Pancreas (tissue), 10 donors: ENCODE measurements around the gene CCDC74B. TPM values are rescaled to one million over a fixed set of nuclear protein-coding genes. Genes with fewer than 3 reads are reported as not detected.
"Not testable (repeated sequence)": the region's sequence is repeated elsewhere in the genome, so short reads cannot be mapped to it uniquely, and the experiment has no call there.

Source experiments
- ATAC-seq, 4 donors: fragments of 200-7000 bp; cut with Tn5 transposase; one replicate each; pipeline versions ENCODE4 v1.8.0 to v1.9.1; 2020; ENCODE audit warnings: mild to moderate bottlenecking in 4 of 4, moderate library complexity in 4 of 4
- DNase-seq, 6 donors: peaks; one replicate each; pipeline ENCODE4 v3.0.0-alpha.2; 2020
- FAIRE-seq: peaks from 2 replicates; lab custom pipeline; 2012; peaks lifted over from hg19 to GRCh38; lab: Jason Lieb, UNC
- H3K27ac ChIP-seq, 4 donors: fragments of 200-600 bp; sonication (generic); 1 replicate in 3 of 4; 2 replicates in 1 of 4; pipeline versions ENCODE4 v1.5.0 to v1.8.0; 2020
- H3K27me3 ChIP-seq, 4 donors: fragments of 200-600 bp; one replicate each; pipeline ENCODE4 v1.8.0; 2021
- H3K36me3 ChIP-seq, 3 donors: fragments of 200-600 bp; sonication (generic) in 1 of 3; one replicate each; pipeline versions ENCODE4 v1.5.0 to v1.8.0; 2020 to 2021
- H3K4me1 ChIP-seq, 3 donors: fragments of 200-600 bp; one replicate each; pipeline ENCODE4 v1.8.0; 2021
- H3K4me3 ChIP-seq, 4 donors: fragments of 200-600 bp; sonication (generic) in 2 of 4; one replicate each; pipeline versions ENCODE4 v1.5.0 to v1.8.0; 2020 to 2021
- H3K9me3 ChIP-seq, 4 donors: fragments of 200-600 bp; one replicate each; pipeline ENCODE4 v1.8.0; 2021
- WGBS, 2 donors: extraction: QIAGEN DNeasy Blood & Tissue Kit; methylation state at CpG; one replicate each; pipeline ENCODE4 v1.1.7; 2013; 5-methylcytosine and 5-hydroxymethylcytosine counted together
- intact Hi-C, 3 donors: fragments of 100-400 bp; cut with DNase I; formaldehyde crosslinking; loops; one replicate each; pipeline versions ENCODE4 v1.11.1 to v1.14.2; 2022
- polyA plus RNA-seq, 2 donors: library from polyadenylated mRNA; stranded (reverse); fragments of 200-250 nt; gene quantifications; one replicate each; pipeline ENCODE4 v1.2.3, GENCODE V29; 2013
- total RNA-seq, 6 donors: library from RNA; stranded (reverse); fragmentation: NEBNext Ultra II Directional in 4 of 6; extraction: Animal tissue kit (Norgen Biotek cat#: 25700) in 4 of 6; gene quantifications; one replicate each; pipeline versions ENCODE4 v1.2.1 to v1.2.4, GENCODE V29; 2021 to 2023
- TF ChIP-seq, protein P1 (sequence below), 4 donors: fragments of 200-600 bp; sonication (generic) in 3 of 4; IDR thresholded peaks; one replicate each; pipeline versions ENCODE4 v1.5.0 to v1.8.0; 2021; ENCODE audit warnings: antibody characterized with exemption in 4 of 4
- donor health status: healthy with polysubstance abuse.
- donor health status: DM: no; HTN: no; CAD: no; lungs with moderate emphysema.
- donor health status: DM: no; HTN: no; CAD: no.
- donor health status: control.
- donor health status: control.
- donor health status: Bipolar disorder and iron deficiency.
- donor health status: DM: yes; HTN: yes; CAD: no.
- donor health status: DM: no; HTN: no; CAD: no.
- donor health status: DM: no; HTN: no; CAD: no.
- donor health status: DM: yes; HTN: yes; CAD: no.

The CCDC74B gene
- total and polyA plus RNA-seq, 8 donors = 0.34 to 6.3 (median 0.50) TPM

- TF ChIP-seq, protein P1, sequence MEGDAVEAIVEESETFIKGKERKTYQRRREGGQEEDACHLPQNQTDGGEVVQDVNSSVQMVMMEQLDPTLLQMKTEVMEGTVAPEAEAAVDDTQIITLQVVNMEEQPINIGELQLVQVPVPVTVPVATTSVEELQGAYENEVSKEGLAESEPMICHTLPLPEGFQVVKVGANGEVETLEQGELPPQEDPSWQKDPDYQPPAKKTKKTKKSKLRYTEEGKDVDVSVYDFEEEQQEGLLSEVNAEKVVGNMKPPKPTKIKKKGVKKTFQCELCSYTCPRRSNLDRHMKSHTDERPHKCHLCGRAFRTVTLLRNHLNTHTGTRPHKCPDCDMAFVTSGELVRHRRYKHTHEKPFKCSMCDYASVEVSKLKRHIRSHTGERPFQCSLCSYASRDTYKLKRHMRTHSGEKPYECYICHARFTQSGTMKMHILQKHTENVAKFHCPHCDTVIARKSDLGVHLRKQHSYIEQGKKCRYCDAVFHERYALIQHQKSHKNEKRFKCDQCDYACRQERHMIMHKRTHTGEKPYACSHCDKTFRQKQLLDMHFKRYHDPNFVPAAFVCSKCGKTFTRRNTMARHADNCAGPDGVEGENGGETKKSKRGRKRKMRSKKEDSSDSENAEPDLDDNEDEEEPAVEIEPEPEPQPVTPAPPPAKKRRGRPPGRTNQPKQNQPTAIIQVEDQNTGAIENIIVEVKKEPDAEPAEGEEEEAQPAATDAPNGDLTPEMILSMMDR (IDR thresholded peaks at IDR 0.05) = peak; percentile 66 to 91 (median 76)
- H3K4me3 ChIP-seq = peak within 1 kb of the TSS; percentile 70 to 98 (median 86)
- peak within 1 kb of the TSS; percentile 79 to 92 (median 89) for H3K27ac ChIP-seq
- H3K9me3 ChIP-seq, H3K36me3 ChIP-seq, H3K4me1 ChIP-seq, H3K27me3 ChIP-seq, intact Hi-C loops, FAIRE-seq: not testable (repeated sequence)
- DNase-seq (peak; percentile 85 to 97 (median 90)), ATAC-seq (peak; percentile 89 to 94 (median 90))
- 0 to 1% methylated on average over 61 to 83 of the region's 86 CpGs for WGBS, 2 donors
These were observed 37.2 kb upstream of the CCDC74B start, which contains the start of gene MZT2B for GRCh38 chr2:130181880-130182682. TSS of gene MZT2B (plus strand) at chr2:130182262. CDS start at chr2:130182283, 21 bp downstream.

DNA sequence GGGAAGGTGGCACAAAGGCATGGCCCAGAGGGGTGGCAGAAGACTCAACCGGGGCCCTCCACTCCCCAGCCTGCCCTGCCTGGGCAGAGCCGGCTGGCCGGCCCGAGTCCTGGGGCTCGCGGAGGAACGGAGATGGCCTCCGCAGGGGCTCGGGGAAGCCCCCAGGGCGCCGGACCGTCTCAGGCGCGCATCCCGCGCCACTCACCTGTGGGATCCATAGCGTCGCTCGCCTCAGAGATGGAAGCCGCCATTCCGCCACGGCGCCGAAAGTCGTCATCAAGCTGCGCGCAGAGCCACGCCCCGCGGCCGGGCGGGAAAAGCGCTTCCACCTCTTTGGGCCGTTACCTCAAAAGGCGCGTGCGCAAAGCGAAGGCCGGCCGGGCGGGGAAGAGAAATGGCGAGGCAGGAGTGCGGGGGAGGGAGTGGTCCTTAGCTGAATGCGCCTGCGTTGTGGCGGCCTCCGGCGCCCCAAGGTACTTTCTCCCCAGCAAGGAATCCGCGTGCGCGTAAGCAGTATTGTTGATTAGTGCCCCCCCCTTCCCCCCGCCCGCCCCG, 36.5 kb upstream of the CCDC74B start, which contains the start of gene SMPD4:
Gene SMPD4 (minus strand): TSS at position 278 of the 555 bp plus-strand sequence. CDS start 5,010 bp downstream, outside the sequence.
- WGBS, 2 donors = 0% methylated on average over 52 to 55 of the region's 55 CpGs
- DNase-seq = peak; percentile 97 to 99 (median 98)
- ATAC-seq = peak; percentile 90 to 95 (median 92)
- Histone ChIP-seq H3K36me3 (no peaks in the 10 kb centered on the region), H3K27me3 (no peaks in the 10 kb centered on the region), H3K4me3 (peak within 1 kb of the TSS; percentile 70 to 98 (median 86)), H3K9me3 (no peaks in the 10 kb centered on the region), H3K27ac (peak within 1 kb of the TSS; percentile 79 to 92 (median 89)), H3K4me1 (peaks cover 6% of the 10 kb centered on the region in 3 donors)
- intact Hi-C loops = no loop called here
- no peak for FAIRE-seq
- TF ChIP-seq, protein P1 (IDR thresholded peaks at IDR 0.05) = no peak

DNA sequence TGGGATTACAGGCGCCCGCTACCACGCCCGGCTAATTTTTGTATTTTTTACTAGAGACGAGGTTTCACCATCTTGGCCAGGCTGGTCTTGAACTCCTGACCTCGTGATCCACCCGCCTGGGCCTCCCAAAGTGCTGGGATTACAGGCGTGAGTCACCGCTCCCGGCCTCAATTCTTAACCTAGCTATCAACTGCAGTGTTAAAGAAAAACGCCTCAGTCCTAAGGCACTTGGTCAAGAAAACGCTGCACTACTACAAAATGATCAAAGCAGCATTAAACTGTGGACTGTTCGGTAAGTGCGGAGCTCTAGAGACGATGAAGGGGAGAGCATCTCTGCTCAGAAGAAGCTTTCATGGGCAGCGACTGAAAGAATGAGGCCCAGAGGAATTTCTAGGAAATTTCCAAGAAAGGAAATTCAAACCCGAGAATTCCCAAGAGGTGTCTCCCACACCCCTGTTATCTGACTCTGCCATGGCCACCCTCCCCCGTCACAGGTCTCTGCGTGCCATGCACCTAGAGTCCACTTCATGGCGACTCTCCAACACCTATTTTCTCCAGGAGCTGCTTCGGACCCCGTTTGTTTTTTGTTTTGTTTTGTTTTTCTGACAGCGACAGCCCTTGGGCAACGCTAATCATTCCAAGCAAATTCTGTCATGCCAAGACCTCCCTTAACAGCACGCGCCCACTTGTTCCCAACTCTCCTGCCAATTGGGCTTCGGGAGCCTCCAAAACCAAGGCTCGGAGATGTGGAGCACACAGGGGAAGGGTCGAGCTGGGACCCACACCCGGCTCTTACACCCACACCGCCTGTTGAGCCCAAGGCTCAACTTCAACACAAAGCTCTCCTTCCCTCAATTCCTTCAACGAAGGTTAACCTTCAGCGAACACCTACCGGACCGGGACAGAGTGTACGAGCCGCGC, 35.8 kb upstream of the CCDC74B start:
- H3K27me3 ChIP-seq, H3K9me3 ChIP-seq, H3K4me1 ChIP-seq, FAIRE-seq, H3K36me3 ChIP-seq, intact Hi-C loops, DNase-seq, ATAC-seq: not testable (repeated sequence)
- Histone ChIP-seq H3K4me3 (peak overlapping the region; percentile 70 to 98 (median 86)), H3K27ac (peak overlapping the region; percentile 79 to 92 (median 89))
- 18 to 21% methylated on average over 38 of the region's 38 CpGs for WGBS, 2 donors

DNA sequence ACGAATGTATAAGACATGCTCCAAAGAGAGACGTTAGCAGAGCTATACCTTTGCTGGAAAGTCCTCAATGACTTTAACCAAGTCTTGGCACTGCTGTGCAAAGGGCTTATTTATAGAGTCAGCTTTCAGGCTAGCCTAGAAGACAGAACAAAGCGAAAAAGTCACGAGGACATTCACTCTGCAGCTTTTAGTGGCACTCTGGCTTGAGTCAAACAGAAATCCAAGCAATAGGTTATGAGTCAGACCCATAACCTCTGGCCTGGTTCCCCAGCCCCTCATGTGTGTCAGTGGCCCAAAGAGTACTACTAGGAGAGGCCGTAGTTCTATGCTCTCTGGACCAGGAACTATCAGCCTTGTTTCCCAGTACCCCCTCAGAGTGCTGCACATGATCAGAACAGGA, 30.0 kb upstream of the CCDC74B start:
- WGBS, 2 donors = 85 to 90% methylated on average over 5 of the region's 5 CpGs
- FAIRE-seq, H3K27me3 ChIP-seq, H3K4me1 ChIP-seq, ATAC-seq, DNase-seq, intact Hi-C loops, H3K4me3 ChIP-seq, H3K9me3 ChIP-seq, H3K27ac ChIP-seq: not testable (repeated sequence)
- peaks cover 0 to 15% (median 0%) of the 10 kb centered on the region in 3 donors for H3K36me3 ChIP-seq

- no peak overlapping the region for H3K27ac ChIP-seq
- no peak overlapping the region for H3K4me3 ChIP-seq
- 88 to 90% methylated on average over 7 of the region's 7 CpGs for WGBS, 2 donors
- FAIRE-seq (no peak), ATAC-seq (no peak), DNase-seq (no peak)
- no peaks in the 10 kb centered on the region for H3K4me1 ChIP-seq
- no peaks in the 10 kb centered on the region for H3K27me3 ChIP-seq
- peaks cover 0 to 32% (median 5%) of the 10 kb centered on the region in 3 donors for H3K36me3 ChIP-seq
- intact Hi-C loops = loop anchor here in 1 of 3 donors (10.0 kb wide), 1 partner anchor 165 kb away; no protein-coding TSS in a partner anchor
- TF ChIP-seq, protein P1 (IDR thresholded peaks at IDR 0.05) = no peak
- H3K9me3 ChIP-seq = no peaks in the 10 kb centered on the region
These were observed 25.0 kb upstream of the CCDC74B start for GRCh38 chr2:130169896-130170295.

- 93 to 98% methylated on average over 3 of the region's 3 CpGs for WGBS, 2 donors
- not testable (repeated sequence) for H3K4me1 ChIP-seq, FAIRE-seq, H3K27ac ChIP-seq, DNase-seq, ATAC-seq, H3K9me3 ChIP-seq, H3K4me3 ChIP-seq, H3K27me3 ChIP-seq
- H3K36me3 ChIP-seq = peaks cover 0 to 35% (median 5%) of the 10 kb centered on the region in 3 donors
- intact Hi-C loops = loop anchor here in 1 of 3 donors (10.0 kb wide), 1 partner anchor 166 kb away; no protein-coding TSS in a partner anchor
These were observed 24.3 kb upstream of the CCDC74B start for GRCh38 chr2:130169163-130169562.

DNA sequence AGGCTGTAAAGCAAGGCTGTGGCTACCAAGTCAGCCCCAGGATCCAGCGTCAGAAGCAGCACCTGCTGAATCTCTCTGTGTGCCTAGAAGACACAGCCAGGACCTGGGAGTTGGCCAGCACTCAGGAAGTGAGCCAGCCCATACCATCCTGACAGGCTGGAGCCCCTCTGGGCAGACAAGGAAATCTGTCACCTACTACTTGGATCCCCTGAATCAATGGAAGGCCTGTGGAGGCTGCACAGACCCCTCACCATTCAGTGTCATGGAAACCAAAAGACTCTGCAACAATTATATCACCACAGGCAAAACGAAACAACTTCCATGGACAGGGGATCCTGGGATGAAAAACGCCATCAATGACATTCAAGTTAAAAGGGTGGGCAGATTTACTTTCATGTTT, 21.7 kb upstream of the CCDC74B start:
- not testable (repeated sequence) for H3K4me1 ChIP-seq, H3K4me3 ChIP-seq, H3K9me3 ChIP-seq, H3K27ac ChIP-seq, ATAC-seq, H3K27me3 ChIP-seq, FAIRE-seq
- 77 to 81% methylated on average over 3 of the region's 3 CpGs for WGBS, 2 donors
- H3K36me3 ChIP-seq = peaks cover 0 to 36% (median 5%) of the 10 kb centered on the region in 3 donors
- peak in 1 of 6 donors; percentile 14 for DNase-seq
- intact Hi-C loops = loop anchor here in 1 of 3 donors (10.0 kb wide), 1 partner anchor 168 kb away; no protein-coding TSS in a partner anchor
